Ovary (tissue), 9 donors: ENCODE results near the gene DEAF1. TPM values are rescaled to one million over a fixed set of nuclear protein-coding genes. Genes with fewer than 3 reads are reported as not detected.

Experiments
- DNase-seq, 5 donors: peaks; one replicate each; pipeline ENCODE4 v3.0.0-alpha.2; 2019 to 2020
- H3K27ac ChIP-seq, 2 donors: fragments of 200-600 bp; one replicate each; pipeline versions ENCODE4 v1.5.1 to v1.8.0; 2019 to 2022
- H3K27me3 ChIP-seq: fragments of 200-600 bp; one replicate; pipeline ENCODE4 v1.8.0; 2022
- H3K36me3 ChIP-seq: fragments of 200-600 bp; sonication (generic); one replicate; pipeline ENCODE4 v1.5.1; 2019
- H3K4me1 ChIP-seq: one replicate; pipeline ENCODE4 v1.8.1; 2013; ENCODE audit warnings: mild to moderate bottlenecking, moderate library complexity; ENCODE audit not compliant: insufficient read depth
- H3K4me3 ChIP-seq: fragments of 200-600 bp; sonication (generic); one replicate; pipeline ENCODE4 v1.5.1; 2017
- H3K9me3 ChIP-seq, 2 donors: fragments of 200-600 bp in 1 of 2; sonication (generic) in 1 of 2; one replicate each; pipeline versions ENCODE4 v1.5.1 to v1.8.1; 2013 to 2019; ENCODE audit warnings: mild to moderate bottlenecking in 1 of 2, moderate library complexity in 1 of 2
- EP300 ChIP-seq: sonication (generic); formaldehyde crosslinking; IDR thresholded peaks from one replicate; pipeline ENCODE4 v1.6.1; 2017; ENCODE audit warnings: antibody characterized with exemption
- POLR2A ChIP-seq: fragments of 450-650 bp; IDR thresholded peaks from one replicate; pipeline ENCODE4 v1.6.1; 2017; ENCODE audit warnings: antibody characterized with exemption, mild to moderate bottlenecking, moderate library complexity
- WGBS, 3 donors: extraction: QIAGEN DNeasy Blood & Tissue Kit in 1 of 3; methylation state at CpG; one replicate each; pipeline versions ENCODE4 v1.1.5 to v1.1.7; 2013 to 2017; 5-methylcytosine and 5-hydroxymethylcytosine counted together
- intact Hi-C, 4 donors: fragments of 100-400 bp; cut with DNase I; formaldehyde crosslinking; loops; one replicate each; pipeline versions ENCODE4 v1.11.0 to v1.15.1; 2022 to 2023
- polyA plus RNA-seq, 2 donors: library from polyadenylated mRNA; stranded (reverse); fragments of 200-250 nt in 1 of 2; fragments of 350-450 nt in 1 of 2; fragmentation: Illumina TruSeq in 1 of 2; extraction: RNeasy Lipid Tissue Mini Kit (QIAGEN cat#74804) in 1 of 2; gene quantifications; one replicate each; pipeline ENCODE4 v1.2.3, GENCODE V29; 2013 to 2014
- total RNA-seq, 7 donors: library from RNA; depleted of rRNA in 2 of 7; stranded (reverse); fragments of >200 nt in 2 of 7; fragmentation: NEBNext Ultra II Directional in 3 of 7; extraction: Animal tissue kit (Norgen Biotek cat#: 25700) in 3 of 7; gene quantifications; one replicate each; pipeline versions ENCODE4 v1.1.0 to v1.2.4, GENCODE V29; 2016 to 2023
- TF ChIP-seq, protein P1 (sequence below), 3 donors: fragments of 450-650 bp in 2 of 3; fragments of 200-600 bp in 1 of 3; IDR thresholded peaks; one replicate each; pipeline versions ENCODE4 v1.5.1 to v1.8.0; 2016 to 2022; ENCODE audit warnings: antibody characterized with exemption in 3 of 3, mild to moderate bottlenecking in 1 of 3
- donor health status: DM: no; HTN: no; CAD: no; lungs with moderate emphysema.
- donor health status: DM: no; HTN: no; CAD: no.
- donor health status: Bipolar disorder and iron deficiency.
- donor health status: DM: yes; HTN: yes; CAD: no.
- donor health status: DM: no; HTN: no; CAD: no.
- donor health status: DM: yes; HTN: yes; CAD: no.

The DEAF1 gene
- total and polyA plus RNA-seq, 9 donors: 10.2 to 43.4 (median 28.6) TPM

DNA sequence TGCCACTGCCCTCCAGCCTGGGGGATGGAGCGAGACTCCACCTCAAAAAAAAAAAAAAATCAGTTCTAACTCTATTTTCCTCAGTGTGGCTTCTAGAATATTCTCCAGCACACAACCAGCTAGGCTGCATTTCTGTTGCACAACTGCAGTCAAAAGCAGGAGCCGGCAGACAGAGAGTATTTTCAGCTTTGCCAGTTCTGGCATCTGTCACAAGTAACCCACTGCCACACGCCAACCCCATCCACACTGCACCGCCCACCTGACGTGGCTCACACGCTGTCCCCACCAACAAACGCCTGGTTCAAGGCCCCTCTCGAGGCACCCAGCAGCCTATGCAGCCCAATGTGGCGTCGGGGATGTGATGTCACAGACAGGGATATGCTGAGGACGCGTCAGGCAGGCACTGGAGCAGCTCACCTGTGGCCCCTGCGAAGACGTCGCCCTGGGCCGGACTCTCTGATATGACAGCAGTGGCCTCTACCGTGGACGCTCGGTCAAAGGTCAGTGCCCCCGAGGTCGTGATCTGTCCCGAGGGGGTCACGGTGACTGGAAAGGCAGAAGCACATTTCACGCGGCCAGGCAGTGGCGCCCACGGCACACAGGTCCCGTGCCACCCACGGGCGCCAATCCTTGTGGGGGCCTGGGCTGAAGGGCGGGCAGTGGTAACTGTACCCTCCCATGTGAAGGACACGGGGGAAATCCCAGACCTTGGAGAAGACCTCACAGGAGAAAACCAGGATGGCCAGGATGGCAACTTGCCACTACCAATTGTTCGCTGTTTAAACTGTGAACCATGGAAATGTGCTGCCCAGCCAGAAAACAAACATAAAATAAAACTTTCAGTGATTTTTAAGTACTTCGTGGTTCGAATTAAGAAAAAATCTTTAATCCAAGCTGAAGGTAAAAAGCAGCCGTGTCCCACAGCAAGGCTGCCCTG, 15.5 kb downstream of the DEAF1 start:
- no peaks in the 10 kb centered on the region for H3K4me1 ChIP-seq
- DNase-seq: no peak
- H3K9me3 ChIP-seq: no peaks in the 10 kb centered on the region
- WGBS, 3 donors: 90 to 92% (median 90%) methylated on average over 33 to 36 of the region's 36 CpGs
- TF ChIP-seq, protein P1, sequence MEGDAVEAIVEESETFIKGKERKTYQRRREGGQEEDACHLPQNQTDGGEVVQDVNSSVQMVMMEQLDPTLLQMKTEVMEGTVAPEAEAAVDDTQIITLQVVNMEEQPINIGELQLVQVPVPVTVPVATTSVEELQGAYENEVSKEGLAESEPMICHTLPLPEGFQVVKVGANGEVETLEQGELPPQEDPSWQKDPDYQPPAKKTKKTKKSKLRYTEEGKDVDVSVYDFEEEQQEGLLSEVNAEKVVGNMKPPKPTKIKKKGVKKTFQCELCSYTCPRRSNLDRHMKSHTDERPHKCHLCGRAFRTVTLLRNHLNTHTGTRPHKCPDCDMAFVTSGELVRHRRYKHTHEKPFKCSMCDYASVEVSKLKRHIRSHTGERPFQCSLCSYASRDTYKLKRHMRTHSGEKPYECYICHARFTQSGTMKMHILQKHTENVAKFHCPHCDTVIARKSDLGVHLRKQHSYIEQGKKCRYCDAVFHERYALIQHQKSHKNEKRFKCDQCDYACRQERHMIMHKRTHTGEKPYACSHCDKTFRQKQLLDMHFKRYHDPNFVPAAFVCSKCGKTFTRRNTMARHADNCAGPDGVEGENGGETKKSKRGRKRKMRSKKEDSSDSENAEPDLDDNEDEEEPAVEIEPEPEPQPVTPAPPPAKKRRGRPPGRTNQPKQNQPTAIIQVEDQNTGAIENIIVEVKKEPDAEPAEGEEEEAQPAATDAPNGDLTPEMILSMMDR (IDR thresholded peaks at IDR 0.05): no peak
- TF ChIP-seq POLR2A: no peak
- TF ChIP-seq EP300: no peak
- H3K27me3 ChIP-seq: no peaks in the 10 kb centered on the region
- no peak overlapping the region for H3K4me3 ChIP-seq
- intact Hi-C loops: loop anchor here in 1 of 4 donors (10.0 kb wide), 1 partner anchor 65 kb away; the partner anchor contains the start of gene IRF7
- no peak overlapping the region for H3K27ac ChIP-seq
- no peaks in the 10 kb centered on the region for H3K36me3 ChIP-seq

DNA sequence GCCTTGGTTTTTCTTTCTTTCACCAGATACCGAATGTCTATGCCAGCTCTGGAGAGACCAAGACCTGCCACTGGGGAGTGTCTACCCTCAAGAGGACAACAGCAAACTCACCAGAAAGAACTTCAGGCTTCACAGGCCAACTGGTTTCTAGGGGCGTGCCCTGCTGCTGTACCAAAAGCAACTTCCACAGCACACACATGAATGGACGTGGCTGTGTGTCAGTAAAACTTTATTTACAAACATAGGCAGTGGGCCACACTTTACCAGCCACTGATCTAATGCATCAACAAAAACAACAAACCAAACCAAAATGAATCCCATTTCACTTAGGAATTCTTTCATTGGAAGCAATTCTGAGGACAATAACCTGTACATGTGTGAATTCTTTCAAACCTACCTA, 16.7 kb downstream of the DEAF1 start:
- Histone ChIP-seq H3K27ac (no peak overlapping the region), H3K4me1 (no peaks in the 10 kb centered on the region), H3K4me3 (no peak overlapping the region), H3K36me3 (no peaks in the 10 kb centered on the region), H3K27me3 (no peaks in the 10 kb centered on the region), H3K9me3 (no peaks in the 10 kb centered on the region)
- TF ChIP-seq, protein P1 (IDR thresholded peaks at IDR 0.05): no peak
- TF ChIP-seq EP300 (no peak), POLR2A (no peak)
- 88 to 96% (median 90%) methylated on average over 3 of the region's 3 CpGs for WGBS, 3 donors
- intact Hi-C loops: loop anchor here in 1 of 4 donors (10.0 kb wide), 1 partner anchor 63 kb away; the partner anchor contains the start of gene IRF7
- DNase-seq: no peak

DNA sequence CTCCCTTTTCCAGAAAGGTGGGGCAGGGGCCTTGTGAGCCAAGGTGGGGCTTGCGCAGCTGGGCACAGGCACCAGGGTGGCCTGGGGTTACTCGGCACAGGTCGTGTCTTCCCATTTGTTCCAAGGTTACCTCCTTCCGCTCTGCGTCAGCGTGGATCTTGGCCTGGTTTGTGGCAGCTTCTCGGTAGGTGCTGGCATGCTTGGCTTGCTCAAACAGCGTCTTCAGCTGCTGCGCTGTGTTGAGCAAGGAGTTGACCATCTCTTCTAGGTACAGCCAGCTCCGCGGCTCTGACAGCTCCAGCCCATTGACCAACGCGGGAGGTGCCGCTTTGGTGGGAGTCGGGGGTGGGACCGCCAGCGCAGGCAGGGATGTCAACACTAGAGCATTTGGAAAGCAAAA, 20.6 kb downstream of the DEAF1 start:
- TF ChIP-seq, protein P1 (IDR thresholded peaks at IDR 0.05): no peak
- TF ChIP-seq POLR2A (no peak), EP300 (no peak)
- Histone ChIP-seq H3K4me1 (no peaks in the 10 kb centered on the region), H3K27me3 (no peaks in the 10 kb centered on the region), H3K4me3 (no peak overlapping the region), H3K9me3 (no peaks in the 10 kb centered on the region), H3K36me3 (no peaks in the 10 kb centered on the region), H3K27ac (no peak overlapping the region)
- no peak for DNase-seq
- 85 to 89% (median 86%) methylated on average over 17 of the region's 17 CpGs for WGBS, 3 donors
- intact Hi-C loops: loop anchor here in 1 of 4 donors (10.0 kb wide), 1 partner anchor 60 kb away; the partner anchor contains the start of gene IRF7

DNA sequence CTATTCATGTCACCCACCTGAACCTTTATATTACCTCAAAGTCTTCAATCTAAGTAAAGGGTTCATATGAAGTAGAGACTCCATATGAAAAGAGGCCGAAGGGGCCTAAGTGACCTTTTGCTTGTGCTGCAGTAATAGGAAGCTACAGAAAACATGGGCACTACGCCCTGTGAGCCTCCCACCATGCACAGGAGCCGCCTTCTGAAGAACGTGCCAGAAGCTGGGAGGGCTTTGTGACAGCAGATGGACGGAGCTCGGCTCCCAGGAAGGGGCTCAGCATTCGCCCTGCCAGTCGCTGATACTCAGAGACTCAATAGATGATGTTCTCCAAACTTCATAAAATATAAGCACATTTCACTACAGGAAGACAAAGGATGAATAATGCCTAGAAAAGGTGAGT, 21.2 kb downstream of the DEAF1 start:
- H3K4me1 ChIP-seq: no peaks in the 10 kb centered on the region
- H3K27me3 ChIP-seq: no peaks in the 10 kb centered on the region
- WGBS, 3 donors: 87 to 93% (median 93%) methylated on average over 8 of the region's 8 CpGs
- no peaks in the 10 kb centered on the region for H3K9me3 ChIP-seq
- H3K27ac ChIP-seq: no peak overlapping the region
- DNase-seq: no peak
- no peak for TF ChIP-seq EP300
- TF ChIP-seq, protein P1 (IDR thresholded peaks at IDR 0.05): no peak
- TF ChIP-seq POLR2A: no peak
- H3K4me3 ChIP-seq: no peak overlapping the region
- no peaks in the 10 kb centered on the region for H3K36me3 ChIP-seq
- intact Hi-C loops: loop anchor here in 1 of 4 donors (10.0 kb wide), 1 partner anchor 59 kb away; the partner anchor contains the start of gene IRF7
